Stimulated activated CD4-positive, alpha-beta T cell treated with anti-CD3 and anti-CD28 coated beads, Interleukin-15, amount 100 ng/mL, for 1 hour (primary cell): ENCODE results near the gene SVIP.

Source experiments
- DNase-seq, 2 donors: peaks; one replicate each; pipeline ENCODE4 v3.0.0-alpha.2; 2020; ENCODE audit warnings: low read depth in 1 of 2, low spot score in 1 of 2

SVIP gene

DNA sequence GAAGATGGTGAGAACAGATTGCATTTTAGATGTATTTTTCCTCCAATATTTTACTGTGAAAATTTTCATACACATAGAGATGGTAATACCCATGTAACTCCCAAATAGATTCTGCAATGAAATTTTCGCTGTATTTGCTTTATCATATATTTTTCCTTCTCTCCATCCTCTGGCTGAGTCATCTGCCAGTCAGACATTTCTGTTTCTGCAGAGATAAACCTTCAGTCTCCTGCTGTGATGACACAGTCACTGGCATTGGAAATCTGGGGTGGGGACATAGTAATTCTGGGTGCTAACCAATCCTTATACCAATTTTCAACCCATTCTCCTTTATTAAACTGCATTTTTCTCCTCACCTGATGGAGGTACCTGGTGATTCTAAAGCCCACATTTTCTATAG is 33.7 kb downstream of the SVIP start:
- DNase-seq: no peak

DNA sequence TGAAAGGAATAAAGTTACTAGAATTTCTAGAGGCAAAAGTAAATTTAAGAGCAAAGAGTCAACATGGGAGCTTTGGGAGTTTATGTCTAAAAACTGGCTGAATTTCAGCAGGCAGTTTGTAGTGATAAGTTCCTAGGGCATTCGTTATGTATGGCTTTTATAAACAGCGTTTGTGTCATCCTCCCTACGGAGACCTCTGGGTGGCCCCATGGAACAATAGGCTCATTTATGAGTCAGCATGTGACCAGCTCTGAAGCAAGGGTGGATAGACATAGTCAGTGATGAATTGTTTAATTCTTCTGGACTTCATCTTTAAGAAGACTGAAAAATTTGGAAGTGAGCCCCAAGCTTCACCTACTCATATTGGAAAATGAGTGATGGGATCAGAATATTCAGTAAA is 37.1 kb downstream of the SVIP start:
- no peak for DNase-seq

DNA sequence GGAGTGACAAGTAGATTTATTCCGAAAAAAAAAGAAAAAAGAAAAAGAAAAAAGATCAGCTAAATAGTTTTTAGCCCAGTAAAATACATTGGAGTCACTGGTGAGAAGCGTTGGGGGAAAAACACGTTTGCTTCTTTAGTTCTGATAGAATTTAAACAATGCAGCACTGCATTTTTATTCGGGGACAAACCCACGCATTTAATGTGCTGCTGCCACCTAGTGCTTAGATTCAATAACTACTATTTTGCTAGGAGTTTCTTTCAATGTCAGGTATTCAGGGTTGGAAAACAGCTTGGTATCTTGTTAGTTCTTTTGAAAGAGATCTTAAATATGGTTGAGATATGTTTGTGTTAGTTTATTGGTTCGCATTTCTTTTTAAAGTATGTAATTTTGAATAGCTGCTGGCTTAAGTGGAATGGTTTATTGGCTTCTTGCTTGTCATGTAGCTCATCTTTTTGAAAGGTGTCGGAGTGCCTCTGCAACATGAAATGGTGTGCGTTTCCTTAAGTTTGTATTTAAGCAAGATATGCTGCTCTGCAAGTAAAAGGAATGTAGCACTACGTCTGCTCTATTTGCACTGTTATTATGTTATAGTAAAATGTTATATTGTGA is 41.9 kb downstream of the SVIP start:
- DNase-seq: no peak

DNA sequence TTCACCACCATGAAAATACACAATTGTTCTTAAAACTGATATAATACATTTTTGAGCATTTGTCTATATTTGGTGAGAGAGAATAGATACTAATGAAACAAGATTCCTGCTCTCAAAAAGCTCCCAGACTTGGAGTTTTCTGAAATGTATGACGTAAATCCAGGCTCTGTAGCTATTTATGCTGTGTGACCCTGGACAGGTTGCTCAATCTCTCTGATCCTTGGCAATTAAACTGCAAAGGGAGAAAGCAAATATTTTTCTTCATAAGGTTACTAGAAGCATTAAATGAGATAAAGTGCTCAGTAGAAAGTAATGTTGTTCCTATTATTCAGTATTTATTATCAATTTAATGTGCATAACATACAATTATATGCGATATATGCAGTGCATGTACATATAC is 42.5 kb downstream of the SVIP start:
- DNase-seq: no peak

DNA sequence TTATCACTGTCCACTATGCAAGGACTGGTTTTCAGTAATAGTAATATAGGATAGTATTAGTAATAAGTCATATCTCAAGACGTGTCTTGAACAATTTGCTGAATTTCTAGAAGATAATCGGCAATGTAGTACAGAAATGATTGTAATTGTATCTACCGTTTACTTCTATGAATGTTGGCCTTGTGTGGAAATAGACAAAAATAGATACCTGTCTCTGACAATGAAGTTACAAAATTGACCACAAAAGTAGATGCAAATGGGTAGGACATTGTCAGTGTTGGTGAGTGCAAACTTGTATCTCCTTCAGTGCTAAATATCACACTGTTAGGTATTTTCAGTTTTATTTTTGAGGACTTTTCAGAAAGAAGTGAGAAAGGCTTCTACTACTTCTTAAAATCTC is 43.1 kb downstream of the SVIP start:
- DNase-seq: no peak

DNA sequence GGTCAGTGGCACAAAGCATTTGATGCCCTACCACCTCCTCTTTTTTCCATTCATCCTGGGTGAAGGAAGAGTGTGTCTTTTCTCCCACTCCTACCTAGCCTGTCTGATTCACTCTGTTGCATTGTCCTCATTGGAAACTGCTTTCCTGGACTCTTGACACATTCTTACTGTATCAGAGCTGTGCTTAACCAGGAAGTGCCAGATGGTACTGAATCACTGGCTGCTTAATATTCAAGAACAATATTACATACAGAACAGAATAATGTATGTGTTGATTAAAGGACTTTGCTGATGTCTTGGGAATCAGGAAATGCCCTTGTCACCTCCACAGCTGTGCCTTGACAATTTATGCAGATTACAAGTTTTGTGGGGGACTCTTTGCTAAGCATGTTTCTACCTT is 44.4 kb downstream of the SVIP start:
- no peak for DNase-seq

DNA sequence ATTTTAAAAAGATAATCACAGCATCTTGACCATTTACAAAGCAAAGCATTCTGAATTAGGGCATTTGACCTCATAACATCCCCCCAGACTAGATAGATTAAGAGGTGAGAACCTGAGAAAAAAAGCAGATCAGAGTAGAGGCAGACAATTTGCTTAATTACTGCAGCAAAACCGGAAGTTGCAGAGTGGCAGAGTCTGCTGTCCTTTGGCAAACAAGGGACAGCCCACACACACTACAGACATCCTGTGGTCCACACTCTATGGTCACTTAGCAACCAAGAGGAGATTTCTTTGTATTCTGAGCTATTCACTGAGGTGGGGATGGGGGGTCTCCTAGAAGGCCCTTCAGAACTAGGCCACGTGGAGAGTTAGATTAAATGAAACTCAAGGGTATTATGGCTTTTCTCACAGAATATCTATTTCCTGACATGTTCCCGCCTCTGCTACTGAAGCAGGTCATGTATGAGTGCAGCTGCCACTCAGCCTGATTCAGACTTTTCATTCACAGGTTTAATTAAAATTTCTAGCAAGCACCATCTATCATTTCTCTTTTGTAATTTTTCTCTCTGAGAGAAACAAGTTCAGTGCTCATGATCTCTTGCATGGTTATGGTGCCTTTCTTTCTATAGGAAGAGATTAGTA is 48.5 kb downstream of the SVIP start:
- DNase-seq: no peak

DNA sequence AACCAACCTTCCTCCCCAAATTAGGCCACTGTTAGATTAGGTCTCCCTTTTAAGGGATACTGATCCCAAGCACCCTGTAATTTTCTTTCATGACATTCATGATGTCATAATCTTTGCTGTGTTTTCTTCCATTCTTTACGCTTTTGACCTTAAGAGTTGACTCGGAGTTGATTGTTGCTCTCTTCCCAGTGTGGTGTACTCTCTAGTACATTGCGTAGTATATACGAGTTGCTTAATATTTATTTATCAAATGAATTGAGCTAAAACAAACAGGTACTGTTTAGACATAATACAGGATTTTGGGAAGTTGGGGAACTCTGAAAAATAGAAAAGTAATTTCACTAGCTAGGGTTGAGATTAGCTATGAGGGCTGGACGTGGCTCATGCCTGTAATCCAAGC is 49.8 kb downstream of the SVIP start:
- no peak for DNase-seq

DNA sequence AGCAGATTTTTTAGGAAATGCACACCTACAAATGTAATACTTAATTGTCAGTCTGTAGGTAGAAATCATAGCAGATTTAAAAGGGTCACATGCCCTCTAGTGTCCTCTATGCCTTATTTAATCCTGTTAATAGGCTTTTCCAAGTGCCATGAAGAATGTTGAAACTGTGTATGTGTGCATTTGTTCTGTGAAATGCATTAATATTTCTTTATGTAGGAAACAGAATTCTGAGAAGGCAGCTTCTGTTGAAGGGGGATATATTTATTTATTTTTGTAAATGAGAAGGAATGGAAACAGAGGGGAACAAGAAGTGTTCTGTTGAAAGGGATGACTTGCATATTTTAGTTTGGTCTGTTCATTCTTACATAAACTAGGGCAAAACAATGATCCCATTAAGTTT is 51.0 kb downstream of the SVIP start:
- DNase-seq: no peak

DNA sequence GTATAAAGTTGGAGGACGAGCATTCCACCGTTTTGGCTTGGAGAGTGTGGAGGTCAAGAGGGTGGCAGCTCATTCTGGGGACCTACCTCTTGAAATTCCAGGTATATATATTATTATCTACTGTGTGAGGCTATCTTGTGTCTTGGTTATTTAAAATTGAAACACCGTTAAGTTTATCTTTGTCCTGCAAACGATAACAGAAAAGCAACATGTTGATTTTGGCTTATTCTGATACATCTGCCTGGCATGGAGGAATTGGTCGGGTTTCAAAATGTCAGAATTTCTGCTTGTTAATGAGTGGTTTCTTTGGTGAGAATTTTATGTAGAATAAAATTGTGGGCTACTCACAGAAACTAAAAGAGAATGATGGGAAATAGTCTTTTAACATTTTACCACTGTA is 54.4 kb downstream of the SVIP start:
- DNase-seq: no peak

DNA sequence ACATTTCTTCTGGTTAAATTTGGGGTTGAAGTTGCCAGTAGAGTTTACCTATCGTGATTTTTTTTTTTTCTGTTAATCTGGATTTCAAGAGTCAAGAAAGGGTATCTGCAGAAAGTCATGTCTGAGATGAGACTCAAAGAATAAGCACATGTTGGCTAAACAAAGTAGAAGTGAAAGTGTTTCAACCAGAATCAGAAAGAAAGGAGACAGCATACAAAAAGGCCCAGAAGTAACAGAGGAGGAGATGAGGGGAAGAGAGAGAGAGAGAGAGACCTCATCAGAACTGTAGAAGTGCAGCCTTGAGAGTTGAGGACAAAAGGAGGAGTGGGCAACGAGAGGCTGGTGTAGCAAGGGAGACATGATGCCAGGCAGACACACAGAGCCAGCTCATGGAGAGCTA is 54.9 kb downstream of the SVIP start:
- no peak for DNase-seq

DNA sequence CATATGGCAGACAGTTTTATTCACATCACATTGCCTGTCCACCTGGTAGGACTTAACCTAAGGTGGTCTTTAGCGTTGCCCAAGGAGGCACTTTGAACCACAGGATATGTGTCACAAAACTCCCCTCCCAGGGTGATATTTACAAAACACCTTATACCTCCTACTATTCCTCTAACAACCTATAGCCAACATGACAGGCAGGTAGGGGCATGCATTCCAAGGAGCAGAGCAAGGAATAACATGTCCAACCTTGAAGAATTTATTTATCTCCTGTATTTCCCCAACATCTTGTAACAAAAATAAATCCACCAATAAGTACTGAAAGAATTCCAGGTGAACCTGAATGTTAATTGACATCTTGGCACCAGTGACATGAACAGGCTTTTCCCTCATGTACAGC is 60.5 kb downstream of the SVIP start:
- no peak for DNase-seq
